Measurements from ENCODE around the gene FARP1.

DNA sequence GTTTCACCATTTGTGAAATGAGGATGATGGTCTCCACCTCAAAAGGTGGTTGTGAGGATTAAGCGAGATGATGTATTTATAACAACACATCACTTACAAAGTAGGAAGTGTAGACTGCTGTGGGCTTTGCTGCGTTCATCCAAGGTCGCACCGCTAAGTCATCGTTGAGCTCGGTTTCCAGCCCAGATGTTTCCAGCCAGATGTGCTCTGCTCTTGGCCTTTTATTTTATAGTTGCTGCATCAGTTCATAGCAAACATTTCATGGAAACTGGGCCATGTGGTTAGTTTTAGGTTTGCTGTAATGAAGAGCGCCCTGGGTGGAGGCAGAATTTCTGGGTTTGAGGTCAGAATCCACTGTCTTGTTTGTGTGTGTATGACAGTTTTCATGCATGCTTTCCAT lies 110.6 kb downstream of the FARP1 start:
- TF ChIP-seq POLR2AphosphoS5 (IDR thresholded peaks at IDR 0.05; ENCODE audit: low read depth, low read length) (no peak), GATA2 (CRISPR knock-in tag; IDR thresholded peaks at IDR 0.05) (no peak), EP300 (IDR thresholded peaks at IDR 0.05; ENCODE audit: borderline replicate concordance in 1 of 2, low read depth in 1 of 2, low read length in 1 of 2) (no peak), EZH2phosphoT487 (IDR thresholded peaks at IDR 0.05; ENCODE audit: borderline replicate concordance, low read depth) (no peak), ELF1 (IDR thresholded peaks at IDR 0.05) (no peak), RAD21 (IDR thresholded peaks at IDR 0.05; ENCODE audit: low read length) (no peak), TAF1 (IDR thresholded peaks at IDR 0.05; ENCODE audit: borderline replicate concordance, low read depth, low read length) (no peak), FOXM1 (IDR thresholded peaks at IDR 0.05; ENCODE audit: low read depth) (no peak)
- TF ChIP-seq, protein P1, sequence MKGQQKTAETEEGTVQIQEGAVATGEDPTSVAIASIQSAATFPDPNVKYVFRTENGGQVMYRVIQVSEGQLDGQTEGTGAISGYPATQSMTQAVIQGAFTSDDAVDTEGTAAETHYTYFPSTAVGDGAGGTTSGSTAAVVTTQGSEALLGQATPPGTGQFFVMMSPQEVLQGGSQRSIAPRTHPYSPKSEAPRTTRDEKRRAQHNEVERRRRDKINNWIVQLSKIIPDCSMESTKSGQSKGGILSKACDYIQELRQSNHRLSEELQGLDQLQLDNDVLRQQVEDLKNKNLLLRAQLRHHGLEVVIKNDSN (IDR thresholded peaks at IDR 0.05; ENCODE audit: borderline replicate concordance, low read depth) = no peak
- TF ChIP-seq, protein P2, sequence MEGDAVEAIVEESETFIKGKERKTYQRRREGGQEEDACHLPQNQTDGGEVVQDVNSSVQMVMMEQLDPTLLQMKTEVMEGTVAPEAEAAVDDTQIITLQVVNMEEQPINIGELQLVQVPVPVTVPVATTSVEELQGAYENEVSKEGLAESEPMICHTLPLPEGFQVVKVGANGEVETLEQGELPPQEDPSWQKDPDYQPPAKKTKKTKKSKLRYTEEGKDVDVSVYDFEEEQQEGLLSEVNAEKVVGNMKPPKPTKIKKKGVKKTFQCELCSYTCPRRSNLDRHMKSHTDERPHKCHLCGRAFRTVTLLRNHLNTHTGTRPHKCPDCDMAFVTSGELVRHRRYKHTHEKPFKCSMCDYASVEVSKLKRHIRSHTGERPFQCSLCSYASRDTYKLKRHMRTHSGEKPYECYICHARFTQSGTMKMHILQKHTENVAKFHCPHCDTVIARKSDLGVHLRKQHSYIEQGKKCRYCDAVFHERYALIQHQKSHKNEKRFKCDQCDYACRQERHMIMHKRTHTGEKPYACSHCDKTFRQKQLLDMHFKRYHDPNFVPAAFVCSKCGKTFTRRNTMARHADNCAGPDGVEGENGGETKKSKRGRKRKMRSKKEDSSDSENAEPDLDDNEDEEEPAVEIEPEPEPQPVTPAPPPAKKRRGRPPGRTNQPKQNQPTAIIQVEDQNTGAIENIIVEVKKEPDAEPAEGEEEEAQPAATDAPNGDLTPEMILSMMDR (IDR thresholded peaks at IDR 0.05) = no peak
- TF ChIP-seq, protein P3, sequence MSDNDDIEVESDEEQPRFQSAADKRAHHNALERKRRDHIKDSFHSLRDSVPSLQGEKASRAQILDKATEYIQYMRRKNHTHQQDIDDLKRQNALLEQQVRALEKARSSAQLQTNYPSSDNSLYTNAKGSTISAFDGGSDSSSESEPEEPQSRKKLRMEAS (IDR thresholded peaks at IDR 0.05; ENCODE audit: low read depth) = no peak
- TF ChIP-seq, protein P4, sequence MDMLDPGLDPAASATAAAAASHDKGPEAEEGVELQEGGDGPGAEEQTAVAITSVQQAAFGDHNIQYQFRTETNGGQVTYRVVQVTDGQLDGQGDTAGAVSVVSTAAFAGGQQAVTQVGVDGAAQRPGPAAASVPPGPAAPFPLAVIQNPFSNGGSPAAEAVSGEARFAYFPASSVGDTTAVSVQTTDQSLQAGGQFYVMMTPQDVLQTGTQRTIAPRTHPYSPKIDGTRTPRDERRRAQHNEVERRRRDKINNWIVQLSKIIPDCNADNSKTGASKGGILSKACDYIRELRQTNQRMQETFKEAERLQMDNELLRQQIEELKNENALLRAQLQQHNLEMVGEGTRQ (IDR thresholded peaks at IDR 0.05; ENCODE audit: borderline replicate concordance, low read depth, low read length) = no peak
